Activated CD8-positive, alpha-beta memory T cell treated with anti-CD3 and anti-CD28 coated beads for 36 hours (primary cell): ENCODE measurements around the gene TPPP3. TPM values are rescaled to one million over a fixed set of nuclear protein-coding genes. Genes with fewer than 3 reads are reported as not detected.
"Not testable (repeated sequence)": the region's sequence is repeated elsewhere in the genome, so short reads cannot be mapped to it uniquely, and the experiment has no call there.

ENCODE experiments used
- CTCF ChIA-PET: fragments of 350-600 bp; sonication (Branson Sonifier 250); formaldehyde crosslinking; loops from one replicate; lab custom pipeline; 2021; ENCODE audit warnings: antibody characterized with exemption; lab: Charles Lee
- POLR2A ChIA-PET: fragments of 350-600 bp; sonication (Branson Sonifier 250); formaldehyde crosslinking; loops from one replicate; lab custom pipeline; 2021; ENCODE audit warnings: antibody characterized with exemption; lab: Charles Lee
- total RNA-seq, 2 experiments: library from RNA; stranded (reverse); gene quantifications; one replicate each; pipeline ENCODE4 v1.2.3, GENCODE V29; 2021

TPPP3 gene
- total RNA-seq, 2 experiments from 2014 or later: not detected

GRCh38 chr16:67383284-67383683, 10.0 kb downstream of the TPPP3 start:
- POLR2A ChIA-PET: no interaction called here
- CTCF ChIA-PET: interaction anchor here (0.5 to 0.9 kb wide), 2 partner anchors 10 to 123 kb away, joined by 3 read pairs; no protein-coding TSS in a partner anchor

- CTCF ChIA-PET: interaction anchor here (0.9 kb wide), 1 partner anchor 100 kb away, joined by 3 read pairs; no protein-coding TSS in a partner anchor
- POLR2A ChIA-PET: no interaction called here
Observed at GRCh38 chr16:67378642-67379041, 14.7 kb downstream of the TPPP3 start.

GRCh38 chr16:67376012-67376411, 17.3 kb downstream of the TPPP3 start:
- CTCF ChIA-PET, POLR2A ChIA-PET: not testable (repeated sequence)

DNA sequence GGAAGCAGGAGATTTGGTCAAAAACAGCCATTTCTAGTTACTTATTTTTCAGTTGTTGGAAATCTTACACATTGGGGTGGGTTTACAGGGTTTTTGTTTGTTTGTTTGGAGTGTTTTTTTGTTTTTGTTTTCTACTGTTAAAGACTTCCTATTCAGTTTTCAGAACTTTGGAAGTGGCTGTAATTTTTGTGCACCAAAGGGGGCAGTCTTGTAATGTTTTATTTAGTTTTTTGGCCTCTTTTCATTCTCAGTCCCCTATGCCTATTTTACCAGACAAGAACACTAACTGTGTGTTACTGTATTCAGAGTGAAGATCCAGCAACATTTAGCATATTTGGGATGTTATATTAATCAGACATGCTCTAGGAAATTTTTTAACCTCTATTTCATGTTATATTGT, 20.6 kb downstream of the TPPP3 start:
- ChIA-PET CTCF (interaction anchor here (0.9 kb wide), 1 partner anchor 15 kb away, joined by 3 read pairs; no protein-coding TSS in a partner anchor), POLR2A (no interaction called here)

GRCh38 chr16:67370661-67371060, 22.6 kb downstream of the TPPP3 start:
- POLR2A ChIA-PET: no interaction called here

GRCh38 chr16:67364600-67365235, 28.6 kb downstream of the TPPP3 start:
- CTCF ChIA-PET: no interaction called here
- POLR2A ChIA-PET: no interaction called here

More at GRCh38 chr16:67370661-67371060, 22.6 kb downstream of the TPPP3 start:
- CTCF ChIA-PET: interaction anchor here (0.7 kb wide), 1 partner anchor 29 kb away, joined by 6 read pairs; no protein-coding TSS in a partner anchor

DNA sequence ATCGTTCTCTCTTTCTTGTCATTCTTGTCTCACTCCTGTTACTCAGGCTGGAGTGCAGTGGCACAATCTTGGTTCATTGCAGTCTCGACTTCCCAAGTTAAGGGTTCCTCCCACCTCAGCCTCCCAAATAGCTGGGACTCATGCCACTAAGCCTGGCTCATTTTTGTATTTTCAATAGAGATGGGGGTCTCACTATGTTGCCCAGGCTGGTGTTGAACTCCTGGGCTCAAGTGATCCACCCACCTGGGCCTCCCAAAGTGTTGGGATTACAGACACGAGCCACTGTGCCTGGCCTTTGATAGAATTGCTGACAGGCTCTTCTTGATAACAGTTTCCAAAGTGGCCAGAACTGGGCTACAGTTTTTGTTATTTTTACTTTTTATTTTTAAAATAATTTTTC, 32.3 kb downstream of the TPPP3 start:
- ChIA-PET CTCF (no interaction called here), POLR2A (no interaction called here)

DNA sequence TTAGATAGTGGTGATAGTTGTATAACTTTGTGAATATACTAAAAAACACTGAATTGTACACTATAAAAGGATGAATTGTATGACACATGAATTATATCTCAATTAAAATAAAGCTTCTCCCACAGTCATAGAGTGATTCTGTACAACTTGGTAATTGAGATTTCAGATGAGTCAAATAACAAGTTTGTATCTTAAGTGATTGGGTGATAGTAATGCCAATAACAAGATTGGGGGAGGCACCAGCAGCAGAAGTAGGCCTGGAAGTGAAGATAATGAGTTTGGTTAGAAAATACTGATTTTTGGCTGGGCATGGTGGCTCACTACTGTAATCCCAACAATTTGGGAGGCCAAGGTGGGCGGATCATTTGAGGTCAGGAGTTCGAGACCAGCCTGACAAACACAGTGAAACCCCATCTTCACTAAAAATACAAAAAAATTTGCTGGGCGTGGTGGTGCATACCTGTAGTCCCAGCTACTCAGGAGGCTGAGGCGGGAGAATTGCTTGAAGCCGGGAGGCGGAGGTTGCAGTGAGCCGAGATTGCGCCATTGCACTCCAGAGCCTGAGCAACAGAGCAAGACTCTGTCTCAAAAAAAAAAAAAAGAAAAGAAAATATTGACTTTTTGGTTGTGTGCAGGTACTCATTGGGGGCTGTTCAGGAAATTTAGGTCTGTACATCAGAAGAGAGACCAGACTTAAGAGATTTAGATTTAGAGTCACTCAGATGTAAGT, 33.6 kb downstream of the TPPP3 start:
- CTCF ChIA-PET: interaction anchor here (0.7 kb wide), 1 partner anchor 286 kb away, joined by 3 read pairs; no protein-coding TSS in a partner anchor
- POLR2A ChIA-PET: interaction anchor here (0.6 kb wide), 1 partner anchor 59 kb away, joined by 4 read pairs; no protein-coding TSS in a partner anchor

GRCh38 chr16:67357561-67357960, 35.7 kb downstream of the TPPP3 start:
- POLR2A ChIA-PET: interaction anchor here (0.5 kb wide), 1 partner anchor 24 kb away, joined by 3 read pairs; no protein-coding TSS in a partner anchor
- CTCF ChIA-PET: interaction anchor here (1.2 to 1.5 kb wide), 2 partner anchors 11 to 16 kb away, joined by 3 read pairs; no protein-coding TSS in a partner anchor

DNA sequence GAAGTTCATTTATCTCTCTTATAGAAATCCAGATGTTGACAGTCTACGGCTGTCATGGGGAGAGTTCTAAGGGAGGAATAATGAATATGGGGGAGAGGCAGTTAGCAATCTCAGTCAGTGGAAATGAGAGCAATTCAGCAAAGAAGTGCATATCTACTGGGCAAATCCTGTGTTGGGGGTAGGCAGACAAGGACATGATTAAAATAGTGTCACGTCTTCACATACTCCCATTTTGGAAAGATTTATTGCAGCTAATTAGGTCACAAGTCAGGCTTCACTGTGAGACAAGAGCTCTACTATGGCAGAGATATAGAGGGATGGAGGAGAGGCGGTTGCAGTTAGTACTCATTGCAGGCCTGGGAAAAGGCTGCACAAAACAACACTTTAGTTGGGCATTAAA, 36.9 kb downstream of the TPPP3 start:
- CTCF ChIA-PET: no interaction called here
- POLR2A ChIA-PET: no interaction called here

- POLR2A ChIA-PET: not testable (repeated sequence)
- CTCF ChIA-PET: interaction anchor here (0.8 kb wide), 1 partner anchor 113 kb away, joined by 3 read pairs; no protein-coding TSS in a partner anchor
Observed at GRCh38 chr16:67352463-67352862, 40.8 kb downstream of the TPPP3 start.

- ChIA-PET POLR2A (interaction anchor here (0.7 kb wide), 1 partner anchor 32 kb away, joined by 3 read pairs; no protein-coding TSS in a partner anchor), CTCF (interaction anchor here (1.4 kb wide), 1 partner anchor 24 kb away, joined by 3 read pairs; no protein-coding TSS in a partner anchor)
Observed at GRCh38 chr16:67350324-67350723, 43.0 kb downstream of the TPPP3 start.

DNA sequence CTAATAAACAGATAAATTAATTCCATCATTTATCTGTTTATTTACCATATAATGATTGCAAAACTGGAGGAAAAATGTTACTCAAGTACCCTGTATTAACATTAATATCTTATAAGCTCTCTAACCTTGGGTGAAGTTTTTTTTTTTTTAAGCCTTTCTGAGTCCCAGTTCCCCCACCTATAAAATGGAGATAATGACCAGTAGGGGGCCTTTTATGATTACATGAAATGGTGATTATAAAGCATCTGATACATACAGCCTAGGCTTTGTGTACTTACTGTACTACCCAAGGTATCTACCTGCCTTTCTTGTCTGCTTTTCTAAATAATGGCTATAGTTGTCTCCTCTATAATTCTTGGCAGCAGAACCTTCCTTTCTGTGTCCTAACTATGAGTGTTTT, 44.1 kb downstream of the TPPP3 start:
- CTCF ChIA-PET: interaction anchor here (0.6 to 0.7 kb wide), 2 partner anchors 121 to 265 kb away, joined by 3 read pairs; no protein-coding TSS in a partner anchor
- POLR2A ChIA-PET: no interaction called here

DNA sequence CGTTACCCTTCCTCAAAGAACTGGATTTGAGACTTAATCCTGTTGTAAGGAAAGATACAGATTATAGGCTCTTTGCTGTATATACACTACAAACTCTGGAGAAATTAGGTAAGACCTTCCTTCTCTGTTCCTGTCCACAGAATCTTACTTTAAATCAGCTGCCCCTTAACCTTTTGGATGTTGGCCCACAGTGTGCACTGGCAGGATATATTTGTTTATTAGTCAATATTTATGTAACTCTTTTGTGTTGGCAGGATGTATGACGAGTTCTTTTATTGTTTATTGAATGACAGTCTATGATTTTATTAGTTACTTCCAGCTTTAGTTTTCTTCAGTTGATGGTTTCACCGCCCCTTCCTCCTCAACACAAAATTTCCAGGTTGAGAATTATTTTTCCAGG, 47.0 kb downstream of the TPPP3 start:
- ChIA-PET CTCF (interaction anchor here (0.7 kb wide), 1 partner anchor 11 kb away, joined by 3 read pairs; no protein-coding TSS in a partner anchor), POLR2A (no interaction called here)

DNA sequence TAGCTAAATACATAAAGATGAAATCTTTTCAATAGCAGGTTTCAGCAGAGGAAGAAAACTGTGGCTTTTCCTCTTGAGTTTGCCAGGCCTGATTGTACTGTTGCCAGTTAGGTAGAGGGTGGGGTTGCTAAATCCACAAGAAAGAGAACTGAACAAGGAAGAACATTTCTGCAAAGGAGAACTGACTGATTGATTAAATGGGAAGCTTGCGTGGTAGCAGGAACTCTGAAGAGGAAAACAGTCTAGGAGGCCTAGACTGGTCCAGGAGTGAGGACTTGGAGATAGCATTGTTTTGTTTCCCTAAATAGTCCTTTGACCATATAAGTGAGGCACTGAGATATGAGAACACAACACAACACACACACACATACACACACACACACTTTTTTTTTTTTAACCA, 47.9 kb downstream of the TPPP3 start:
- ChIA-PET CTCF (interaction anchor here (1.2 kb wide), 1 partner anchor 83 kb away, joined by 4 read pairs; no protein-coding TSS in a partner anchor), POLR2A (no interaction called here)

GRCh38 chr16:67342616-67343015, 50.7 kb downstream of the TPPP3 start:
- CTCF ChIA-PET: no interaction called here
- POLR2A ChIA-PET: no interaction called here

DNA sequence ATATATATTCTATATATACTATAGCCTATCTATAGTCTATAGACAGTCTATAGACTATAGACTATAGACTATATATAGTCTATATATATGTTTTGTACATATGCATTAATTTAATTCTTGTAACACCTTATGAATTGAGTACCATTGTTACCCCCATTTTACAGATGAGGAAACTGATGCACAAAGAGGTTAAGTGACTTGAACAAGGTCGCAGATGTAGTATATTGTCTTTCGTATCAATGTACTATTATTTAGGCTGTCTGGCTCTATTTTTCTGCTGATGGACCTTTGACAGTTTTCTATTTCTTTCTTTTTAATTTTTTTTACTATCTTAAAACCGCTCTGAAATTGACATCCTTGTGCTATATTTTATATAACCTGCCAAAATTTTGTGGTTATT, 52.0 kb downstream of the TPPP3 start:
- CTCF ChIA-PET: no interaction called here
- POLR2A ChIA-PET: no interaction called here
